ENCODE measurements around the gene LHX8. TPM values are rescaled to one million over a fixed set of nuclear protein-coding genes. Genes with fewer than 3 reads are reported as not detected.

LHX8 gene
- total RNA-seq, 1 experiment from 2014 or later = not detected

- Histone ChIP-seq H3K4me1 (ENCODE audit: insufficient read depth, low read length) (no peaks in the 10 kb centered on the region), H2BK12ac (ENCODE audit: insufficient read length, low read depth, low read length) (no peak overlapping the region), H3T11ph (ENCODE audit: low read length) (no peak overlapping the region), H3K23me2 (ENCODE audit: insufficient read length, low read depth, low read length, poor library complexity, severe bottlenecking) (no peaks in the 10 kb centered on the region), H2BK15ac (ENCODE audit: low read depth, low read length) (no peak overlapping the region), H3K79me1 (ENCODE audit: insufficient read depth, low read depth, low read length, poor library complexity, severe bottlenecking) (no peaks in the 10 kb centered on the region), H3K4me2 (ENCODE audit: insufficient read depth, insufficient read length, low read length) (no peak overlapping the region), H2BK120ac (ENCODE audit: low read depth, low read length, poor library complexity, severe bottlenecking) (no peak overlapping the region), H3K79me2 (ENCODE audit: insufficient read depth, low read length) (no peaks in the 10 kb centered on the region), H4K20me1 (ENCODE audit: control insufficient read depth, insufficient read depth, insufficient read length) (no peaks in the 10 kb centered on the region), H3K4ac (ENCODE audit: low read depth, low read length) (no peak overlapping the region), H2BK20ac (ENCODE audit: low read depth, low read length, poor library complexity, severe bottlenecking) (no peak overlapping the region), H2AK5ac (ENCODE audit: insufficient read length, low read length) (no peak overlapping the region), H3K9ac (ENCODE audit: extremely low read depth, insufficient read length, low read length) (no peak overlapping the region), H2BK5ac (ENCODE audit: insufficient read length, low read length) (no peak overlapping the region), H3K9me3 (ENCODE audit: control insufficient read depth, low read depth, low read length) (no peaks in the 10 kb centered on the region), H3K23ac (ENCODE audit: insufficient read length, low read depth, low read length) (no peak overlapping the region), H3K56ac (ENCODE audit: insufficient read length, low read depth, low read length) (no peak overlapping the region), H3K14ac (ENCODE audit: insufficient read depth, low read length) (no peak overlapping the region), H2AFZ (ENCODE audit: low read length) (no peak overlapping the region), H3K18ac (ENCODE audit: insufficient read length, low read depth, low read length) (no peak overlapping the region), H3K27me3 (ENCODE audit: insufficient read depth, low read length) (no peaks in the 10 kb centered on the region), H4K5ac (ENCODE audit: insufficient read length, low read depth, low read length) (no peak overlapping the region), H4K91ac (ENCODE audit: insufficient read length, low read depth, low read length) (no peak overlapping the region), H4K8ac (replicated peaks; ENCODE audit: insufficient read length, low read depth, low read length) (no peak overlapping the region), H3K27ac (ENCODE audit: insufficient read length, low read depth, low read length) (no peak overlapping the region)
- peaks cover 0 to 10% (median 0%) of the 10 kb centered on the region in 3 experiments; a peak in 2 of 7 replicates for H3K36me3 Mint-ChIP-seq (ENCODE audit: insufficient read depth in 1 of 3, low read depth in 3 of 3)
- no peak overlapping the region for H3K4me3 Mint-ChIP-seq
- TF ChIP-seq, protein P1, sequence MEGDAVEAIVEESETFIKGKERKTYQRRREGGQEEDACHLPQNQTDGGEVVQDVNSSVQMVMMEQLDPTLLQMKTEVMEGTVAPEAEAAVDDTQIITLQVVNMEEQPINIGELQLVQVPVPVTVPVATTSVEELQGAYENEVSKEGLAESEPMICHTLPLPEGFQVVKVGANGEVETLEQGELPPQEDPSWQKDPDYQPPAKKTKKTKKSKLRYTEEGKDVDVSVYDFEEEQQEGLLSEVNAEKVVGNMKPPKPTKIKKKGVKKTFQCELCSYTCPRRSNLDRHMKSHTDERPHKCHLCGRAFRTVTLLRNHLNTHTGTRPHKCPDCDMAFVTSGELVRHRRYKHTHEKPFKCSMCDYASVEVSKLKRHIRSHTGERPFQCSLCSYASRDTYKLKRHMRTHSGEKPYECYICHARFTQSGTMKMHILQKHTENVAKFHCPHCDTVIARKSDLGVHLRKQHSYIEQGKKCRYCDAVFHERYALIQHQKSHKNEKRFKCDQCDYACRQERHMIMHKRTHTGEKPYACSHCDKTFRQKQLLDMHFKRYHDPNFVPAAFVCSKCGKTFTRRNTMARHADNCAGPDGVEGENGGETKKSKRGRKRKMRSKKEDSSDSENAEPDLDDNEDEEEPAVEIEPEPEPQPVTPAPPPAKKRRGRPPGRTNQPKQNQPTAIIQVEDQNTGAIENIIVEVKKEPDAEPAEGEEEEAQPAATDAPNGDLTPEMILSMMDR (conservative IDR thresholded peaks at IDR 0.05) = no peak
- no peaks in the 10 kb centered on the region for H3K27me3 Mint-ChIP-seq (ENCODE audit: low read depth)
- no peak for DNase-seq
- no CpG with 5 or more reads among the region's 1 CpG for WGBS (ENCODE audit: extremely low coverage, insufficient read length, low lambda C conversion rate)
- peaks cover 14 to 15% of the 10 kb centered on the region in 2 experiments for H3K4me1 Mint-ChIP-seq
- no peak overlapping the region; a peak in 1 of 7 replicates for H3K27ac Mint-ChIP-seq
- H3K9me3 Mint-ChIP-seq = peaks cover 0 to 3% of the 10 kb centered on the region in 2 experiments; a peak in 1 of 5 replicates
Observed at GRCh38 chr1:75097654-75098053, 36.5 kb upstream of the LHX8 start.

All from H9 (cell line).